ENCODE data around the gene GPR75.

The GPR75 gene

GRCh38 chr2:53859206-53860181 is at the start of gene GPR75:
Gene GPR75, minus strand, starts transcription at chr2:53859967. Its CDS starts 5,211 bp downstream, at chr2:53854756.
- DNase-seq (ENCODE audit: low read depth in 3 of 3): no peak

GRCh38 chr2:53907582-53907981 is 47.8 kb upstream of the GPR75 start:
- DNase-seq (ENCODE audit: low read depth in 3 of 3): no peak

GRCh38 chr2:53905396-53905795 is 45.6 kb upstream of the GPR75 start:
- DNase-seq (ENCODE audit: low read depth in 3 of 3): no peak

- DNase-seq (ENCODE audit: low read depth in 3 of 3): no peak
Observed at GRCh38 chr2:53903011-53903410, 43.2 kb upstream of the GPR75 start.

- DNase-seq (ENCODE audit: low read depth in 3 of 3): no peak
Observed at GRCh38 chr2:53901192-53901591, 41.4 kb upstream of the GPR75 start.

- DNase-seq (ENCODE audit: low read depth in 3 of 3): no peak
Observed at GRCh38 chr2:53896864-53897263, 37.1 kb upstream of the GPR75 start.

GRCh38 chr2:53886406-53887280 is 26.9 kb upstream of the GPR75 start:
- no peak for DNase-seq (ENCODE audit: low read depth in 3 of 3)

- no peak for DNase-seq (ENCODE audit: low read depth in 3 of 3)
Observed at GRCh38 chr2:53884883-53885282, 25.1 kb upstream of the GPR75 start.

- DNase-seq (ENCODE audit: low read depth in 3 of 3): no peak
Observed at GRCh38 chr2:53881986-53882385, 22.2 kb upstream of the GPR75 start.

- DNase-seq (ENCODE audit: low read depth in 3 of 3): no peak
Observed at GRCh38 chr2:53881360-53881759, 21.6 kb upstream of the GPR75 start.

- no peak for DNase-seq (ENCODE audit: low read depth in 3 of 3)
Observed at GRCh38 chr2:53880756-53881155, 21.0 kb upstream of the GPR75 start.

GRCh38 chr2:53877556-53877955 is 17.8 kb upstream of the GPR75 start:
- no peak for DNase-seq (ENCODE audit: low read depth in 3 of 3)

GRCh38 chr2:53877112-53877511 is 17.3 kb upstream of the GPR75 start:
- DNase-seq (ENCODE audit: low read depth in 3 of 3): no peak

GRCh38 chr2:53874401-53874950 is 14.7 kb upstream of the GPR75 start:
- no peak for DNase-seq (ENCODE audit: low read depth in 3 of 3)

GRCh38 chr2:53867773-53868172 is 8.0 kb upstream of the GPR75 start:
- DNase-seq (ENCODE audit: low read depth in 3 of 3): no peak

GRCh38 chr2:53867169-53867568 is 7.4 kb upstream of the GPR75 start:
- DNase-seq (ENCODE audit: low read depth in 3 of 3): no peak

GRCh38 chr2:53865962-53866361 is 6.2 kb upstream of the GPR75 start:
- DNase-seq (ENCODE audit: low read depth in 3 of 3): no peak

GRCh38 chr2:53865264-53865663 is 5.5 kb upstream of the GPR75 start:
- no peak for DNase-seq (ENCODE audit: low read depth in 3 of 3)

GRCh38 chr2:53863538-53864227 is 3.9 kb upstream of the GPR75 start:
- no peak for DNase-seq (ENCODE audit: low read depth in 3 of 3)

GRCh38 chr2:53861824-53862223 is 2.1 kb upstream of the GPR75 start:
- no peak for DNase-seq (ENCODE audit: low read depth in 3 of 3)

GRCh38 chr2:53856272-53856671 is 3.5 kb downstream of the GPR75 start:
- no peak for DNase-seq (ENCODE audit: low read depth in 3 of 3)

- DNase-seq (ENCODE audit: low read depth in 3 of 3): no peak
Observed at GRCh38 chr2:53854678-53855077, 5.1 kb downstream of the GPR75 start.
